ENCODE measurements around the gene ALDH3A1. TPM values are rescaled to one million over a fixed set of nuclear protein-coding genes. Genes with fewer than 3 reads are reported as not detected.

Gene ALDH3A1
- total RNA-seq, 1 experiment from 2014 or later: 0.39 TPM

- DNase-seq: no peak
- no peak overlapping the region for H2BK12ac ChIP-seq (ENCODE audit: insufficient read length, low read depth, low read length)
- H2BK120ac ChIP-seq (ENCODE audit: low read depth, low read length, poor library complexity, severe bottlenecking): no peak overlapping the region
- Mint-ChIP-seq H3K4me1 (peaks cover 4 to 7% of the 10 kb centered on the region in 2 experiments), H3K27ac (peak overlapping the region in 1 of 3 experiments; percentile 70; a peak in 2 of 7 replicates), H3K4me3 (no peak overlapping the region), H3K27me3 (ENCODE audit: low read depth) (peaks cover 13% of the 10 kb centered on the region), H3K36me3 (ENCODE audit: insufficient read depth in 1 of 3, low read depth in 3 of 3) (no peaks in the 10 kb centered on the region; a peak in 1 of 7 replicates), H3K9me3 (peaks cover 0 to 3% of the 10 kb centered on the region in 2 experiments; a peak in 1 of 5 replicates)
- H3K27me3 ChIP-seq (ENCODE audit: insufficient read depth, low read length): no peaks in the 10 kb centered on the region; the same call in 1 of the 2 replicates
- no peak overlapping the region for H4K5ac ChIP-seq (ENCODE audit: insufficient read length, low read depth, low read length)
- TF ChIP-seq, protein P1, sequence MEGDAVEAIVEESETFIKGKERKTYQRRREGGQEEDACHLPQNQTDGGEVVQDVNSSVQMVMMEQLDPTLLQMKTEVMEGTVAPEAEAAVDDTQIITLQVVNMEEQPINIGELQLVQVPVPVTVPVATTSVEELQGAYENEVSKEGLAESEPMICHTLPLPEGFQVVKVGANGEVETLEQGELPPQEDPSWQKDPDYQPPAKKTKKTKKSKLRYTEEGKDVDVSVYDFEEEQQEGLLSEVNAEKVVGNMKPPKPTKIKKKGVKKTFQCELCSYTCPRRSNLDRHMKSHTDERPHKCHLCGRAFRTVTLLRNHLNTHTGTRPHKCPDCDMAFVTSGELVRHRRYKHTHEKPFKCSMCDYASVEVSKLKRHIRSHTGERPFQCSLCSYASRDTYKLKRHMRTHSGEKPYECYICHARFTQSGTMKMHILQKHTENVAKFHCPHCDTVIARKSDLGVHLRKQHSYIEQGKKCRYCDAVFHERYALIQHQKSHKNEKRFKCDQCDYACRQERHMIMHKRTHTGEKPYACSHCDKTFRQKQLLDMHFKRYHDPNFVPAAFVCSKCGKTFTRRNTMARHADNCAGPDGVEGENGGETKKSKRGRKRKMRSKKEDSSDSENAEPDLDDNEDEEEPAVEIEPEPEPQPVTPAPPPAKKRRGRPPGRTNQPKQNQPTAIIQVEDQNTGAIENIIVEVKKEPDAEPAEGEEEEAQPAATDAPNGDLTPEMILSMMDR (conservative IDR thresholded peaks at IDR 0.05): no peak
- no peak overlapping the region for H2BK15ac ChIP-seq (ENCODE audit: low read depth, low read length)
- H3K4ac ChIP-seq (ENCODE audit: low read depth, low read length): no peak overlapping the region
- H3T11ph ChIP-seq (ENCODE audit: low read length): no peak overlapping the region
- no peak overlapping the region for H3K9ac ChIP-seq (ENCODE audit: extremely low read depth, insufficient read length, low read length)
- no peak overlapping the region for H3K56ac ChIP-seq (ENCODE audit: insufficient read length, low read depth, low read length)
- H4K8ac ChIP-seq (replicated peaks; ENCODE audit: insufficient read length, low read depth, low read length): no peak overlapping the region
- no peaks in the 10 kb centered on the region for H4K20me1 ChIP-seq (ENCODE audit: control insufficient read depth, insufficient read depth, insufficient read length)
- H3K9me3 ChIP-seq (ENCODE audit: control insufficient read depth, low read depth, low read length): no peaks in the 10 kb centered on the region
- no peaks in the 10 kb centered on the region for H3K79me1 ChIP-seq (ENCODE audit: insufficient read depth, low read depth, low read length, poor library complexity, severe bottlenecking)
- H3K23ac ChIP-seq (ENCODE audit: insufficient read length, low read depth, low read length): no peak overlapping the region
- peaks cover 7% of the 10 kb centered on the region for H3K23me2 ChIP-seq (ENCODE audit: insufficient read length, low read depth, low read length, poor library complexity, severe bottlenecking)
- no peak overlapping the region for H3K27ac ChIP-seq (ENCODE audit: insufficient read length, low read depth, low read length)
- H2BK20ac ChIP-seq (ENCODE audit: low read depth, low read length, poor library complexity, severe bottlenecking): no peak overlapping the region
- WGBS (ENCODE audit: extremely low coverage, insufficient read length, low lambda C conversion rate): no CpG with 5 or more reads among the region's 14 CpGs
- no peak overlapping the region for H2AFZ ChIP-seq (ENCODE audit: low read length)
- H3K4me1 ChIP-seq (ENCODE audit: insufficient read depth, low read length): no peaks in the 10 kb centered on the region
- no peak overlapping the region for H3K18ac ChIP-seq (ENCODE audit: insufficient read length, low read depth, low read length)
- no peak overlapping the region for H2AK5ac ChIP-seq (ENCODE audit: insufficient read length, low read length)
- H3K79me2 ChIP-seq (ENCODE audit: insufficient read depth, low read length): no peaks in the 10 kb centered on the region
- no peak overlapping the region for H3K14ac ChIP-seq (ENCODE audit: insufficient read depth, low read length)
- H2BK5ac ChIP-seq (ENCODE audit: insufficient read length, low read length): no peak overlapping the region
- no peak overlapping the region for H4K91ac ChIP-seq (ENCODE audit: insufficient read length, low read depth, low read length)
- no peak overlapping the region for H3K4me2 ChIP-seq (ENCODE audit: insufficient read depth, insufficient read length, low read length)
Observed at GRCh38 chr17:19741832-19742457, 6.2 kb downstream of the ALDH3A1 start.
